HG03196 (cell line): ENCODE data around the gene LHFPL3.

Experiments
- ATAC-seq: cut with Tn5 transposase; IDR thresholded peaks from one replicate; pipeline ENCODE4 v1.9.1; 2021; ENCODE audit not compliant: unreplicated experiment

LHFPL3 gene

DNA sequence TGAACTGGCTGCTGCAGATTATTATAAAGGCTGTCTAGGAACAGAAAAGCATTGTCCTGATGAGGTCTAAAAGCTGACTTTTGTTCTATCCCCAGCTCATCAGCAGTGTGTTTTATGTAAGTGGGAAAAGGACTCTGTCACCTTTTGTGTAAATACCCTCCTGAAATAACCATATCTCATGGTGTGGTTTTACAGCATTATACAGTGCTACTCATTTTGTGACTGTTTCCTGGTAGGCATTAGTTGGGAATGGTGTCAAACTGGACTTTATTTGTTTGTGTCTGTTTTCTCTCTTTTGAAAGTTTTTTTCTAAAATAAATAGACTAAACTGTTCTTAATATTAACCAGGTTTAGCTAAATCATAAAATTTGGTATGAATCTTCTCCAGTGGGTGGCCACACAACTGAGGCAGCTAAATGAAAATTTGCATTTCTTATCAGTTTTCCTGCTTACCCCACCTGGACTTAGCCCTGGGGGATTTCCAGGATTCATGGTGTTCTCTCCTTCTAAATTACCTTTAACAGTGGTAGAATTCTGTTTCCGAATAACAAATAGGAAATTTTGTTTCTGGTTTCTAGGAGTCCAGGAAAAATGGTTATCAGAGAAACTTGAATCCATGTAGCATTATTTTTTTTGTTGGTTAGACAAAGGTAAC, 140.9 kb downstream of the LHFPL3 start:
- no peak for ATAC-seq

GRCh38 chr7:104480529-104480928, 152.1 kb downstream of the LHFPL3 start:
- no peak for ATAC-seq

GRCh38 chr7:104482362-104483037, 154.1 kb downstream of the LHFPL3 start:
- no peak for ATAC-seq

DNA sequence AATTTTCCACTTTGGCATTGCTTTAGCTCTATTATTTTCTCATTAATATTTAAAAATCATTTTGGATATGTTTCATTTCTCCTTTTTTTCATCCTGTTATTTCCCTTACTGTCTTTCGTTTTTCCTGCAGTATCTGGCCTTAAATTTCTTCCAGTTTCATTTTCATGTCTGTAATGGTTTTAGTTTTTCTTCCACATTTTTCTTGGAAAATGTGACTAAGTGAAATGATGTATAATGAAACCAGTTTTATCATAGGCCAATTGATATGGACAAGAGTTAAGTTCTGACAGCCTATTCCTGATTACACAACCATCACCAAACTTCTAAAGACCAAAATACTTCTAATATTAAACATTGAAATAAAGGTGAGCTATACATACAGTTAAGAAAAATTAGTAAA, 158.5 kb downstream of the LHFPL3 start:
- no peak for ATAC-seq

GRCh38 chr7:104487642-104488041, 159.2 kb downstream of the LHFPL3 start:
- no peak for ATAC-seq

DNA sequence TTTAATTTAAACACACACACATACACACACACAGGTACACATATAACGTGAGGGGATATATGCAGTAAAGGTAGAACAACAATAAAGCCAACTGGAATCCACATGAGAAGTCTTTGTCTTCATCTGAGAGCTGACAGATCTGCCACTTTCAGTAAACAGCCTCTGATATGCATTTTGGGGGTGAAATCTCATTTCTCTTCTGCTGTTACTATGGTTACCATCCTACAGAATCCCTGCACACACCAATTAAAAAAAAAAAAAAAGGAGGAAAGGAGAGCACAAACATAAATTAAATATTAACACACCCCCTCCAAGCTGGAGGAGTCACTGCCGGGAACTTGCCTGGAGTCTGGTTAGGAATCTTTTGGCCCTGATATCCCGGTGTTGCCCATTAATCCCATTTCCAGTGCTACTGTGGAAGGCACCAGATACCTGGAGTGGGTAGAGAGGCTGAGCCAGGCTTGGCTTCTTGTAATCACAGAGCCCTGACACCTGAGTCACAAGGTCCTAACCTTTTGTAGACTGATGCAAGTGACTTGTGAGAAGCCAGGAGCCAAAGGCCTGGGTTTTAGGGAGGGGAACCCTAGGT, 169.1 kb downstream of the LHFPL3 start:
- no peak for ATAC-seq

- no peak for ATAC-seq
Measured at GRCh38 chr7:104499975-104500374, 171.6 kb downstream of the LHFPL3 start.

DNA sequence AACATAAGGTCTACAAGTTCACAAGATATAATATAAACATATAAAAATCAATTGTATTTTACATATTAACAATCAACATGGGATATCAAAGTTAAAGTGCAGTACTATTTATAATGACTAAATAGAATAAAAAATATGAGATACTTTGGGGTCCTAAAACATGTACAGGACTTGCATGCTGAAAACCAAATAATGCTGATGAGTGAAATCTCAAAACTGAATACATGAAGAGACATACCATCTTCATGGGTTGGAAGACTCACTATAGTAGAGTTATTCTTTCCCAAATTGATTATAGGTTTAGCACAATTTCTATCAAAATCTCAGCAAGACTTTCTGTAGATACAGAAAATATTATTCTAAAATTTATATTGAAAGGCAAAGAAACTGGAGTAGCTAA, 181.5 kb downstream of the LHFPL3 start:
- no peak for ATAC-seq

DNA sequence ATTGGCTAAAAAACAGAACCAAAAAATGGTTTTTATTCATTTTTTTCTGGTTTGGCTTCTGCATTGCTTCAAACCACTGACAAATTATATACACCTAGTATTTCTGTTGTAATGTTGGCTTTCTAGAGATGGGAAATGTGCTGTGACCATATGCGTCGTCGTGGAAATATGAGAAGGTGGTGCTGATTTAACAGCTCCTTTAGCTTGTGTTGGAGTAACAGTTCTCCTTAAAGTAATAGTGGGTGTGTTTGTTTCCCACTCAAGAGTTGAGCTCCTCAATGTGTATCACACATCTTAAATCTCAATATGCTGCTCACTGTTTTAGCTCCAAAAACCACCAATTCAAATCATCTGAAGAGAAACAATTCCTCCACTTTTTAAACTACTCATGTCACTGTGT, 196.4 kb downstream of the LHFPL3 start:
- ATAC-seq, result no peak

- ATAC-seq, result no peak
Measured at GRCh38 chr7:104528142-104528541, 199.7 kb downstream of the LHFPL3 start.

GRCh38 chr7:104529567-104529966, 201.2 kb downstream of the LHFPL3 start:
- ATAC-seq, result no peak

DNA sequence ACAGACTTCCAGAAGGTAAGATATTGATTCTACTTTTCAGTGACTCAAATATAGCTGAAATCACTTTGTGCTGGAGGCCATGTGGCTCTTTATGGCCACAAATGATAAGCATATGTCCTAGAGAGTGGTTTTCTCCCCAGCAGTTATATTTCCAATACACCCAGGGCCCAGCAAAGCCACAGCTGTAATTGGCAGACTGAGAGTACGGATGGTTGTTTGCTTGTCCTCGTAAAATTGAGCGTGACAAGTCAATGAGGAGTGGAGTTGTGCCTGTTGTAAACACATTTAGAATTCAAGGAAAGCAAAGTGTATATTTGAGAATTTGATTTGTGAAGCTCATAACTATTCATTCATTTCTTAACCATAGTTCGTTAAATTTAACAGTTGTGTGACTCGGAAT, 201.8 kb downstream of the LHFPL3 start:
- ATAC-seq, result no peak

- ATAC-seq, result no peak
Measured at GRCh38 chr7:104534149-104534548, 205.7 kb downstream of the LHFPL3 start.

GRCh38 chr7:104535841-104536240, 207.4 kb downstream of the LHFPL3 start:
- no peak for ATAC-seq

GRCh38 chr7:104536956-104537355, 208.6 kb downstream of the LHFPL3 start:
- no peak for ATAC-seq

- ATAC-seq, result no peak
Measured at GRCh38 chr7:104538152-104538551, 209.7 kb downstream of the LHFPL3 start.

DNA sequence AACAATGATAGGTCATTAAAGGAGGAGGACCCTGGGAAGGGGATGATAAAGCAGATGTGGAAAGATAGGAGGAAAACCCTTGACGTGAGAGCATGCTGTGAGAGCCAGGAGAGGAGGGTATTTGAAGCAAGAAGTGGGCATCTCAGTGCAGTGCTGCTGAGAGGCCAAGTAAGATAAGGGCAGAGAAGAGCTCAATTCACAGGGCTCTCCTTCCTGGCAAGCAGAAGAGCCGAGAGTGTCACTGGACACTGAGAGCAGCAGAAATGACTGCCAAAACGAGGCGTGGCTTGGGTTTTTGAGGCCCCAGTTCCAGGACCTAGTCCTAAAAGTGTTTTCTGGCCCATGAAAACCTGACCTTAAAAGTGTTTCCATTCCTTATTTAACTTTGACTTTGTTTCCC, 213.5 kb downstream of the LHFPL3 start:
- ATAC-seq, result no peak

- no peak for ATAC-seq
Measured at GRCh38 chr7:104548861-104549260, 220.5 kb downstream of the LHFPL3 start.

DNA sequence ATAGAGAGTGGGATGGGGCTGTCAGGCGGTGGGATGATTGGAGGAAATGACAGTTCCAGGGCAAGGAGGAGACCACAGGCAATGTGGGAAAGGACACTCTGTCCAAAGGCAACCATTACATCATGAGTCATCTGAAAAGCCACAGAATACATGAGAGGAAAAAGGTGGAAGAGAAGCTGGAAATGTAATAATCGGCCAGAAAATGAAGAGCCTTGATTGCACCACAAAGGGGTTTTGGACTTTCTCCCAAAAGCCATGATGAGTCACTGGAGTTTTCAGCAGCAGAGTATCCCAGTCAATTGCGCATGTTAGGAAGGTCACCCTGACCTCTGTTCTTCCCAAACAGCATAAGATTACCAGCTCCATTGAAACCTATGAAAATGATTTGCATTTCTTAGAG, 222.0 kb downstream of the LHFPL3 start:
- no peak for ATAC-seq

DNA sequence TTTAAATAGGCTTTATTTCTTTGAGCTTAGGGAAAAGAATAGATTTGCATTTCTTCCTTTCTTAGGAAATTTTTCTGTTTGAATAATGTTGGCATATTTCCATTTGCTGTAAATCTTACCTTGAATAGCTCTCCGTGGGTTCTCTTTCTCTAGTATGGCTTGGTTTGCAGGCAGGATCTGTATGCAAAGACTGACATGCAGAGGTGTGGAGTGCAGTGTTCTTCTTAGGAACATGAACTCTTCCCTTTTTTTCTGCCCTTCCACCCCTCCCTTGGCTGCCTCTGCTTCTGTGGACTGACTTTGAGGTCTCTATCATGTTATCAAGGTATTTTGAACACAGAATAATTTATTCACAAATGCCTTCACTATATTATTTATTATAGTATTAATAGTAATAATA, 222.8 kb downstream of the LHFPL3 start:
- no peak for ATAC-seq

- ATAC-seq, result no peak
Measured at GRCh38 chr7:104552102-104552501, 223.7 kb downstream of the LHFPL3 start.

GRCh38 chr7:104553074-104553473, 224.7 kb downstream of the LHFPL3 start:
- no peak for ATAC-seq
